PFSK-1 (cell line): ENCODE measurements around the gene NOTO.

Experiments used
- FOXP2 ChIP-seq: optimal IDR thresholded peaks from 2 replicates; pipeline ENCODE3; 2011; ENCODE audit warnings: borderline replicate concordance, control low read depth, inconsistent platforms; ENCODE audit not compliant: insufficient read depth; ENCODE audit errors: extremely low read length, extremely low read depth
- POLR2AphosphoS5 ChIP-seq: IDR thresholded peaks from 2 replicates; pipeline ENCODE4 v1.6.1; 2012; ENCODE audit warnings: low read depth, mild to moderate bottlenecking, control low read depth, low read length, moderate library complexity
- REST ChIP-seq, 2 experiments: IDR thresholded peaks; 2 replicates each; pipeline versions ENCODE4 v1.6.1 to v1.8.0; 2011 to 2012; ENCODE audit warnings: low read depth in 2 of 2, low read length in 2 of 2, control low read depth in 1 of 2, inconsistent platforms in 1 of 2, mild to moderate bottlenecking in 1 of 2, moderate library complexity in 1 of 2; ENCODE audit not compliant: insufficient read depth in 1 of 2
- SIN3A ChIP-seq: IDR thresholded peaks from 2 replicates; pipeline ENCODE4 v1.6.1; 2012; ENCODE audit warnings: mild to moderate bottlenecking, low read length, moderate library complexity, borderline replicate concordance; ENCODE audit not compliant: insufficient read depth
- TAF1 ChIP-seq: IDR thresholded peaks from 2 replicates; pipeline ENCODE4 v1.6.1; 2012; ENCODE audit warnings: low read length, control low read depth, borderline replicate concordance; ENCODE audit not compliant: insufficient read depth

Gene NOTO

GRCh38 chr2:73243884-73244570, 41.7 kb downstream of the NOTO start:
- TF ChIP-seq TAF1, result no peak
- no peak for TF ChIP-seq FOXP2
- no peak for TF ChIP-seq REST (IDR thresholded peaks at IDR 0.05; ENCODE audit: insufficient read depth in 1 of 2, low read depth in 2 of 2, low read length in 2 of 2)
- TF ChIP-seq SIN3A, result no peak
- TF ChIP-seq POLR2AphosphoS5, result no peak

GRCh38 chr2:73244580-73244979, 42.2 kb downstream of the NOTO start:
- TF ChIP-seq SIN3A, result no peak
- TF ChIP-seq TAF1, result no peak
- no peak for TF ChIP-seq REST (IDR thresholded peaks at IDR 0.05; ENCODE audit: insufficient read depth in 1 of 2, low read depth in 2 of 2, low read length in 2 of 2)
- no peak for TF ChIP-seq FOXP2
- no peak for TF ChIP-seq POLR2AphosphoS5

GRCh38 chr2:73246850-73247249, 44.5 kb downstream of the NOTO start:
- TF ChIP-seq TAF1 (no peak), FOXP2 (no peak)

- TF ChIP-seq REST (IDR thresholded peaks at IDR 0.05; ENCODE audit: insufficient read depth in 1 of 2, low read depth in 2 of 2, low read length in 2 of 2) (no peak), TAF1 (no peak), POLR2AphosphoS5 (no peak), SIN3A (no peak), FOXP2 (no peak)
These were observed 47.3 kb downstream of the NOTO start for GRCh38 chr2:73249636-73250035.

- TF ChIP-seq TAF1 (no peak), FOXP2 (no peak), REST (IDR thresholded peaks at IDR 0.05; ENCODE audit: insufficient read depth in 1 of 2, low read depth in 2 of 2, low read length in 2 of 2) (no peak), POLR2AphosphoS5 (no peak), SIN3A (no peak)
These were observed 48.8 kb downstream of the NOTO start for GRCh38 chr2:73250872-73251846.
